ENCODE results near the gene ENOX1. TPM values are rescaled to one million over a fixed set of nuclear protein-coding genes. Genes with fewer than 3 reads are reported as not detected.

The ENOX1 gene
- polyA plus RNA-seq, 3 donors = 0.04 TPM; not detected in 2

GRCh38 chr13:43240278-43240677 is 546.5 kb downstream of the ENOX1 start:
- no peaks in the 10 kb centered on the region for H3K36me3 ChIP-seq (replicated peaks in 1 of 2; ENCODE audit: control insufficient read depth in 1 of 2, insufficient read depth in 2 of 2, low read length in 2 of 2)
- H3K27me3 ChIP-seq (ENCODE audit: control insufficient read depth in 2 of 2, insufficient read depth in 2 of 2, low read length in 2 of 2) = no peaks in the 10 kb centered on the region
- H4K20me1 ChIP-seq (ENCODE audit: insufficient read depth, low read length) = no peaks in the 10 kb centered on the region
- peaks cover 1 to 5% (median 3%) of the 10 kb centered on the region in 3 donors for H3K27me3 Mint-ChIP-seq (ENCODE audit: low read depth in 3 of 3)
- DNase-seq = no peak
- H3K4me1 Mint-ChIP-seq = peaks cover 2% of the 10 kb centered on the region
- no peak overlapping the region for H3K4me3 ChIP-seq (replicated peaks in 1 of 3; ENCODE audit: low read depth in 2 of 3, low read length in 3 of 3)
- no peaks in the 10 kb centered on the region for H3K79me2 ChIP-seq (ENCODE audit: insufficient read depth, low read length)
- intact Hi-C loops (cut with micrococcal nuclease) = no loop called here
- H3K4me1 ChIP-seq (ENCODE audit: control insufficient read depth in 1 of 2, insufficient read depth in 2 of 2, low read length in 2 of 2) = no peaks in the 10 kb centered on the region
- no peaks in the 10 kb centered on the region for H3K9me3 ChIP-seq (replicated peaks in 1 of 2; ENCODE audit: control insufficient read depth in 1 of 2, insufficient read depth in 1 of 2, low read length in 2 of 2)
- H3K27ac Mint-ChIP-seq = no peak overlapping the region
- no peak overlapping the region for H2AFZ ChIP-seq (ENCODE audit: insufficient read depth, low read depth, low read length, poor library complexity, severe bottlenecking)
- H3K9ac ChIP-seq (ENCODE audit: insufficient read depth, low read length, poor library complexity, severe bottlenecking) = no peak overlapping the region
- TF ChIP-seq CTCF (IDR thresholded peaks at IDR 0.05) = no peak
- no peak overlapping the region for H3K27ac ChIP-seq (ENCODE audit: low read depth in 1 of 2, low read length in 2 of 2)
- no peaks in the 10 kb centered on the region for H3K9me3 Mint-ChIP-seq
- H3K4me3 Mint-ChIP-seq = no peak overlapping the region
- H3K4me2 ChIP-seq (replicated peaks; ENCODE audit: extremely low read depth, low read length, poor library complexity, severe bottlenecking) = no peak overlapping the region
- no peaks in the 10 kb centered on the region for H3K36me3 Mint-ChIP-seq

GRCh38 chr13:43239275-43239840 is 547.4 kb downstream of the ENOX1 start:
- Histone ChIP-seq H2AFZ (ENCODE audit: insufficient read depth, low read depth, low read length, poor library complexity, severe bottlenecking) (no peak overlapping the region), H4K20me1 (ENCODE audit: insufficient read depth, low read length) (no peaks in the 10 kb centered on the region), H3K79me2 (ENCODE audit: insufficient read depth, low read length) (no peaks in the 10 kb centered on the region), H3K4me3 (replicated peaks in 1 of 3; ENCODE audit: low read depth in 2 of 3, low read length in 3 of 3) (no peak overlapping the region), H3K27me3 (ENCODE audit: control insufficient read depth in 2 of 2, insufficient read depth in 2 of 2, low read length in 2 of 2) (no peaks in the 10 kb centered on the region), H3K9ac (ENCODE audit: insufficient read depth, low read length, poor library complexity, severe bottlenecking) (no peak overlapping the region), H3K4me1 (ENCODE audit: control insufficient read depth in 1 of 2, insufficient read depth in 2 of 2, low read length in 2 of 2) (no peaks in the 10 kb centered on the region), H3K36me3 (replicated peaks in 1 of 2; ENCODE audit: control insufficient read depth in 1 of 2, insufficient read depth in 2 of 2, low read length in 2 of 2) (no peaks in the 10 kb centered on the region), H3K4me2 (replicated peaks; ENCODE audit: extremely low read depth, low read length, poor library complexity, severe bottlenecking) (no peak overlapping the region), H3K9me3 (replicated peaks in 1 of 2; ENCODE audit: control insufficient read depth in 1 of 2, insufficient read depth in 1 of 2, low read length in 2 of 2) (no peaks in the 10 kb centered on the region), H3K27ac (ENCODE audit: low read depth in 1 of 2, low read length in 2 of 2) (no peak overlapping the region)
- no peak for DNase-seq
- Mint-ChIP-seq H3K9me3 (no peaks in the 10 kb centered on the region), H3K27ac (no peak overlapping the region), H3K4me3 (no peak overlapping the region), H3K27me3 (ENCODE audit: low read depth in 3 of 3) (peaks cover 1 to 5% (median 2%) of the 10 kb centered on the region in 3 donors), H3K4me1 (peaks cover 2% of the 10 kb centered on the region), H3K36me3 (no peaks in the 10 kb centered on the region)
- intact Hi-C loops (cut with micrococcal nuclease) = no loop called here
- no peak for TF ChIP-seq CTCF (IDR thresholded peaks at IDR 0.05)
